ENCODE data around the gene LMNB1.

Gene LMNB1

GRCh38 chr5:126881821-126882600 lies 105.1 kb downstream of the LMNB1 start:
- Histone ChIP-seq H3K9me3 (ENCODE audit: insufficient read depth, low read length) (no peaks in the 10 kb centered on the region), H3K4me2 (ENCODE audit: low read depth, low read length, poor library complexity, severe bottlenecking) (no peak overlapping the region), H3K79me2 (ENCODE audit: insufficient read depth, low read length) (no peaks in the 10 kb centered on the region), H4K20me1 (ENCODE audit: low read depth, low read length) (no peaks in the 10 kb centered on the region), H3K4me3 (ENCODE audit: insufficient read depth, low read length, poor library complexity, severe bottlenecking) (no peak overlapping the region), H3K27me3 (ENCODE audit: low read length) (no peaks in the 10 kb centered on the region), H3F3A (ENCODE audit: insufficient read depth) (no peaks in the 10 kb centered on the region), H3K36me3 (ENCODE audit: low read length) (no peaks in the 10 kb centered on the region), H3K9me2 (replicated peaks; ENCODE audit: insufficient read depth, low read length) (no peaks in the 10 kb centered on the region), H3K9ac (ENCODE audit: low read length) (no peak overlapping the region), H3K27ac (ENCODE audit: low read depth, low read length) (no peak overlapping the region), H2AFZ (ENCODE audit: low read depth, low read length, severe bottlenecking) (no peak overlapping the region)
- TF ChIP-seq EZH2phosphoT487 (conservative IDR thresholded peaks at IDR 0.05; ENCODE audit: low read length): no peak
- TF ChIP-seq CTCF (IDR thresholded peaks at IDR 0.05; ENCODE audit: insufficient read depth, low read length, poor library complexity, severe bottlenecking): no peak

GRCh38 chr5:126883564-126884245 lies 106.8 kb downstream of the LMNB1 start:
- Histone ChIP-seq H3K4me3 (ENCODE audit: insufficient read depth, low read length, poor library complexity, severe bottlenecking) (no peak overlapping the region), H3K9me3 (ENCODE audit: insufficient read depth, low read length) (no peaks in the 10 kb centered on the region), H4K20me1 (ENCODE audit: low read depth, low read length) (no peaks in the 10 kb centered on the region), H3K9me2 (replicated peaks; ENCODE audit: insufficient read depth, low read length) (no peaks in the 10 kb centered on the region), H3K4me2 (ENCODE audit: low read depth, low read length, poor library complexity, severe bottlenecking) (no peak overlapping the region), H3F3A (ENCODE audit: insufficient read depth) (no peaks in the 10 kb centered on the region), H3K9ac (ENCODE audit: low read length) (no peak overlapping the region), H3K27ac (ENCODE audit: low read depth, low read length) (no peak overlapping the region), H2AFZ (ENCODE audit: low read depth, low read length, severe bottlenecking) (no peak overlapping the region), H3K36me3 (ENCODE audit: low read length) (no peaks in the 10 kb centered on the region), H3K27me3 (ENCODE audit: low read length) (no peaks in the 10 kb centered on the region), H3K79me2 (ENCODE audit: insufficient read depth, low read length) (no peaks in the 10 kb centered on the region)
- no peak for TF ChIP-seq CTCF (IDR thresholded peaks at IDR 0.05; ENCODE audit: insufficient read depth, low read length, poor library complexity, severe bottlenecking)
- no peak for TF ChIP-seq EZH2phosphoT487 (conservative IDR thresholded peaks at IDR 0.05; ENCODE audit: low read length)

- H3K9me3 ChIP-seq (ENCODE audit: insufficient read depth, low read length): no peaks in the 10 kb centered on the region
- H3K27ac ChIP-seq (ENCODE audit: low read depth, low read length): no peak overlapping the region
- no peaks in the 10 kb centered on the region for H3K79me2 ChIP-seq (ENCODE audit: insufficient read depth, low read length)
- no peak overlapping the region for H3K9ac ChIP-seq (ENCODE audit: low read length)
- no peak overlapping the region for H2AFZ ChIP-seq (ENCODE audit: low read depth, low read length, severe bottlenecking)
- H3K36me3 ChIP-seq (ENCODE audit: low read length): no peaks in the 10 kb centered on the region
- H3F3A ChIP-seq (ENCODE audit: insufficient read depth): no peaks in the 10 kb centered on the region
- no peak overlapping the region for H3K4me2 ChIP-seq (ENCODE audit: low read depth, low read length, poor library complexity, severe bottlenecking)
- no peaks in the 10 kb centered on the region for H4K20me1 ChIP-seq (ENCODE audit: low read depth, low read length)
- TF ChIP-seq CTCF (IDR thresholded peaks at IDR 0.05; ENCODE audit: insufficient read depth, low read length, poor library complexity, severe bottlenecking) (no peak), EZH2phosphoT487 (conservative IDR thresholded peaks at IDR 0.05; ENCODE audit: low read length) (no peak)
- no peaks in the 10 kb centered on the region for H3K9me2 ChIP-seq (replicated peaks; ENCODE audit: insufficient read depth, low read length)
- no peak overlapping the region for H3K4me3 ChIP-seq (ENCODE audit: insufficient read depth, low read length, poor library complexity, severe bottlenecking)
- no peaks in the 10 kb centered on the region for H3K27me3 ChIP-seq (ENCODE audit: low read length)
Observed at GRCh38 chr5:126884269-126884819, 107.4 kb downstream of the LMNB1 start.
